KMS-11 (cell line): ENCODE measurements around the gene WDR43.

Source experiments
- H2AFZ ChIP-seq: fragments of 200-600 bp; sonication (generic); 2 replicates; pipeline ENCODE4 v1.6.1; 2016; ENCODE audit warnings: antibody characterized with exemption, mixed run types, low read depth
- H3K27ac ChIP-seq: fragments of 200-600 bp; sonication (generic); 2 replicates; pipeline ENCODE4 v1.6.1; 2016; ENCODE audit warnings: mild to moderate bottlenecking, mixed run types
- H3K27me3 ChIP-seq: fragments of 200-600 bp; sonication (generic); 2 replicates; pipeline ENCODE4 v1.6.1; 2017; ENCODE audit warnings: mild to moderate bottlenecking, low read depth, mixed run types, moderate library complexity; ENCODE audit not compliant: insufficient read depth
- H3K36me3 ChIP-seq: fragments of 200-600 bp; sonication (generic); 2 replicates; pipeline ENCODE4 v1.6.1; 2017; ENCODE audit warnings: mild to moderate bottlenecking, mixed run types; ENCODE audit not compliant: insufficient read depth
- H3K4me1 ChIP-seq: fragments of 200-600 bp; sonication (generic); 2 replicates; pipeline ENCODE4 v1.6.1; 2016; ENCODE audit warnings: mild to moderate bottlenecking, low read depth, mixed run types; ENCODE audit not compliant: poor library complexity, severe bottlenecking
- H3K4me2 ChIP-seq: fragments of 200-600 bp; sonication (generic); 2 replicates; pipeline ENCODE4 v1.7.0; 2016; ENCODE audit warnings: mild to moderate bottlenecking, mixed run types
- H3K4me3 ChIP-seq: fragments of 200-600 bp; sonication (generic); IDR thresholded peaks from 2 replicates; pipeline ENCODE4 v1.6.1; 2017; ENCODE audit warnings: low read depth, low read length, mixed read lengths; ENCODE audit not compliant: insufficient read depth
- H3K79me2 ChIP-seq: fragments of 200-600 bp; sonication (generic); 2 replicates; pipeline ENCODE4 v1.6.1; 2016; ENCODE audit warnings: low read depth, mixed run types; ENCODE audit not compliant: insufficient read depth
- H3K9ac ChIP-seq: fragments of 200-600 bp; sonication (generic); 2 replicates; pipeline ENCODE4 v1.6.1; 2016; ENCODE audit warnings: mild to moderate bottlenecking, mixed run types
- H4K20me1 ChIP-seq: fragments of 200-600 bp; sonication (generic); 2 replicates; pipeline ENCODE4 v1.6.1; 2016; ENCODE audit warnings: mild to moderate bottlenecking, mixed run types; ENCODE audit not compliant: insufficient read depth
- CTCF ChIP-seq: fragments of 200-600 bp; sonication (generic); conservative IDR thresholded peaks from 2 replicates; pipeline ENCODE4 v1.6.1; 2017; ENCODE audit warnings: low read depth, mild to moderate bottlenecking, antibody characterized with exemption, low read length, moderate library complexity, mixed read lengths

WDR43 gene

GRCh38 chr2:28997237-28997846, 102.9 kb downstream of the WDR43 start:
- Histone ChIP-seq H3K27ac (no peak overlapping the region), H3K4me1 (no peaks in the 10 kb centered on the region), H2AFZ (no peak overlapping the region), H3K27me3 (no peaks in the 10 kb centered on the region), H3K79me2 (no peaks in the 10 kb centered on the region), H3K4me3 (no peak overlapping the region), H3K4me2 (no peak overlapping the region), H4K20me1 (no peaks in the 10 kb centered on the region), H3K36me3 (no peaks in the 10 kb centered on the region), H3K9ac (no peak overlapping the region)
- TF ChIP-seq CTCF, result no peak
